WI38 (cell line): ENCODE results near the gene PTGER3.

Experiments
- H3K4me3 ChIP-seq: 2 replicates; pipeline ENCODE4 v1.5.1; 2011; ENCODE audit warnings: low read depth, mild to moderate bottlenecking, control low read depth, low read length
- TF ChIP-seq, protein P1 (sequence below): IDR thresholded peaks from 2 replicates; pipeline ENCODE4 v1.5.1; 2012; ENCODE audit warnings: low read depth, mild to moderate bottlenecking, control low read depth, low read length

PTGER3 gene

DNA sequence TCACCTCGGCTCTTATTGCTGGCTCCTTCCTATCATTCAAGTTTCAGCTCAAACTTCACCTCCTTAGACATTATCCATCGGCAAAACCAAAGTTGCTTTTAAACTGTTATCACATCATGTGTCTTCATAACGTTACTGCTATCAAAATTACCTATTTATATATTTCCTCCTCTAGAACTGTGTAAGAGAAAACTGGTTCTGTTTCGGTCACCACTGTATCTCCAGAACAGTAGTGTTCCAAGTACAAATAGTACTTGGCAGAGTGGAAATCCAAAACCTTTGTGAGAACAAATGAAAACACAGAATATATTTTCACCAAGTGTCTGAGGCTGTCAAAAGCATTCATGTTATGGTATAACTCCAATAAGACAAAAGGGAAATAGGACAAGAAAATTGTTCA, 24.1 kb upstream of the PTGER3 start:
- TF ChIP-seq, protein P1, sequence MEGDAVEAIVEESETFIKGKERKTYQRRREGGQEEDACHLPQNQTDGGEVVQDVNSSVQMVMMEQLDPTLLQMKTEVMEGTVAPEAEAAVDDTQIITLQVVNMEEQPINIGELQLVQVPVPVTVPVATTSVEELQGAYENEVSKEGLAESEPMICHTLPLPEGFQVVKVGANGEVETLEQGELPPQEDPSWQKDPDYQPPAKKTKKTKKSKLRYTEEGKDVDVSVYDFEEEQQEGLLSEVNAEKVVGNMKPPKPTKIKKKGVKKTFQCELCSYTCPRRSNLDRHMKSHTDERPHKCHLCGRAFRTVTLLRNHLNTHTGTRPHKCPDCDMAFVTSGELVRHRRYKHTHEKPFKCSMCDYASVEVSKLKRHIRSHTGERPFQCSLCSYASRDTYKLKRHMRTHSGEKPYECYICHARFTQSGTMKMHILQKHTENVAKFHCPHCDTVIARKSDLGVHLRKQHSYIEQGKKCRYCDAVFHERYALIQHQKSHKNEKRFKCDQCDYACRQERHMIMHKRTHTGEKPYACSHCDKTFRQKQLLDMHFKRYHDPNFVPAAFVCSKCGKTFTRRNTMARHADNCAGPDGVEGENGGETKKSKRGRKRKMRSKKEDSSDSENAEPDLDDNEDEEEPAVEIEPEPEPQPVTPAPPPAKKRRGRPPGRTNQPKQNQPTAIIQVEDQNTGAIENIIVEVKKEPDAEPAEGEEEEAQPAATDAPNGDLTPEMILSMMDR, result no peak
- no peak overlapping the region for H3K4me3 ChIP-seq

DNA sequence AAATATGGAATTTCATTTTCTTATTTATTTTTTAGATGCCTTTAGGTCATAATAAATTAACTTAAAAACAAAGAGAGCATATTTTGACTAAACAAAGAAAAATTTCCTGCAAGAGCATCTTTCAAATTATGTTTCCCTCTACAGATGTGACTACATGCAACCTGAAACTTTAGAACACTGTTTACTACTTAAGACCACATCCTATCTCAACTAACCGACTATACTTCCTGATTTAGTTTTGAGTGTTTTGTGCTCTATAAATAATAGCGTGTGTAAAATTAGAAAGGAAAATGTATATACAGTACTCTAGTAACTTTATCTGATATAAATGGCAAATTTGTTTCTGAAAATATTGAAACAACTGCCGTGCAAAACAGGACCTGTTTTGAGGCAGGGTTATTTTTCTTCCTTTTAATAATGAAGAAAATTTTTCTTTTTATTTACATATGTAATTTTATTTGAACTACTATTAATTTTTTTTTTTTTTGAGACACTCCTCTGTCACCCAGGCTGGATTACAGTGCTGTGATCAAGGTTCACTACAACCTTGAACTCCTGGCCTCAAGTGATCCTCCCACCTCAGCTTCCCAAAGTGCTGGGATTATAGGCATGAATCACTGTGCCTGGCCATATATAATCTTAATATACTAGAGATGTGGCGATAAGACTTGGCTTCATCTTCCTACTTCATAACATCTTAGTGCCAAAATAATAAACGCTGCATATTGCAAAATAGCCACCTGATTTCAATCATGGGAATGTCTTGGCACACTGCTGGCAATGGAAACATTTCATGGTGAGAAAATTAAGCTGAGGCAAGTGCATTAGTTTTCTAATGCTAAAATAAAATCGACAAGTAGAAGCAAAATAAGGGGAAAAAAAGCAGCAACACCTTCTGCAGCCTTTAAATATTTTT, 21.0 kb upstream of the PTGER3 start:
- no peak overlapping the region for H3K4me3 ChIP-seq
- TF ChIP-seq, protein P1, result no peak

DNA sequence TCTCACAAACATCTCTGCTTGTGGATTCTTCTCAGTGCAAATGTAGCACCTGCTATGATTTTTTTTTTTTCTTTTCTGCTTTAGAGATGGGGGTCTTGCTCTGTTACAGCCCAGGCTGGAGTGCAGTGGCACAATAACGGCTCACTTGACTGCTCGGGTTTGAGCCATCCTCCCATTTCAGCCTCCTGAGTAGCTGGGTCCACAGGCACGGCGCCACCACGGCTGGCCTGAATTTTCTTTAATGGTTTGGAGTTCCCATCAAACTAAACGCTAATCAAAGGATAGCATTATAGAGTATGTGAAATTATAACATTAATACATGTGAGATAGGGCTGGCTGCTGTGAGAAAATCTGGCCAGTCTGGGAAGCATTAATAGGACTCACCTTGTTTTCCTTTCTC, 7.2 kb upstream of the PTGER3 start:
- H3K4me3 ChIP-seq, result no peak overlapping the region
- TF ChIP-seq, protein P1, result no peak

- TF ChIP-seq, protein P1, result no peak
- H3K4me3 ChIP-seq, result no peak overlapping the region
These were observed 6.7 kb upstream of the PTGER3 start for GRCh38 chr1:71054281-71054731.

GRCh38 chr1:71053758-71054157, 6.1 kb upstream of the PTGER3 start:
- TF ChIP-seq, protein P1, result no peak
- no peak overlapping the region for H3K4me3 ChIP-seq

DNA sequence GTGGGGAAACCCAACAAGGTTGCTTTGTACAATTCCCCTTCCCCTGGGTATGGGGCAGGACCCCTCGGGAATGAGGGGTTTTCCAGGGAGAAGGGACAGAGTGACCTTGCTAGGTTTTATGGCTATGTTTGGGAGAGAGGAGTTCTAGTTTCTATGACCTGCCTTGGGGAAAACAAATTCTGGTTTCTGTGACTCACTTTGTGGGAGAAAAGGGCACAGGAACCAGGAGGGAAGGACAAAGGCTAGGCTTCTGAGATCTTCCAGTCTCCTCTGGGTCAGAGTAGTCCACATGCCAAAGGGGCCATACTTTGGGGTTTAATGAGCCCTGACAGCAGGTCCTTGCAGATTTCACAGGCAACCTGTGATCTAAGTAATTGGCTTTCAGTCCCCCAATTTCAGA, 5.5 kb upstream of the PTGER3 start:
- TF ChIP-seq, protein P1, result no peak

DNA sequence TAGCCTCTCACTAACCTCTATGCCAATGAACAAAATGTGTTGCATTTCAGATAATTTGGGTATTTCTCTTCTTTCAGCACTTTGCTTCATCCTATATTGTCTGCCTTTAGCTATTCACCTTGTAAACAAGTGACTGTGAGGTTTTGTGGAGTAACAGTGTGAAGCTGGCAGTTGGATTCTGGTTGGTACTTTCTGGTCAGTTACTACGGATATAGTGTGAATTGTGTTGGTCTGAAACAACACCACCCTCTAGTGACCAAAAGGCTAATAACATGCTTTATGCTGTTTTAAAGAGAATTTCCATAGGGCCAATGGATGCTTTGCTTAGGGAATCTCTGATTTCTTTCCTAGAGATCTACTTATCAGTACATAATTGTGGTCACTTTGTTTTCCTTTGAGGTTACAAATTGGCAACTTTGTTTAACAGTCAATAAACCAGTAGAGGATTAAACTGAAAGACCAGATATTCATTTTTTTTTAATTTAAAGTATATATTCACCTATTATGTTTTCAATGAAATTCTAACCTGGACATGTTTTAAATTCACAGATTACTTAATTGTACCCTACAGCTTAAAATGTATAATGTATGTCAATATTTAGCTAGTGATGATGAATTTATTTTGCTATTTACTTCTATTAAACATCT, 2.5 kb upstream of the PTGER3 start:
- TF ChIP-seq, protein P1, result peak; percentile 48; the same call in 1 of the 2 replicates
- H3K4me3 ChIP-seq, result no peak overlapping the region

More for the DNA sequence above, 5.5 kb upstream of the PTGER3 start:
- H3K4me3 ChIP-seq, result no peak overlapping the region
